Brain microvascular endothelial cell (primary cell): ENCODE results near the gene HMGCR.

Source experiments
- DNase-seq: peaks from one replicate; pipeline ENCODE4 v3.0.0-alpha.2; 2020
- H3K27ac ChIP-seq: fragments of 250-450 bp; sonication (Bioruptor Pico); 2 replicates; pipeline ENCODE4 v1.5.1; 2020; ENCODE audit warnings: mild to moderate bottlenecking, moderate library complexity
- H3K27me3 ChIP-seq: fragments of 250-450 bp; sonication (Bioruptor Pico); replicated peaks from 2 replicates; pipeline ENCODE4 v1.5.1; 2020; ENCODE audit warnings: mild to moderate bottlenecking
- H3K36me3 ChIP-seq: fragments of 250-450 bp; sonication (Bioruptor Pico); replicated peaks from 2 replicates; pipeline ENCODE4 v1.5.1; 2020; ENCODE audit warnings: mild to moderate bottlenecking
- H3K4me3 ChIP-seq: 2 replicates; pipeline ENCODE4 v1.5.1; 2011; ENCODE audit warnings: low read depth, mild to moderate bottlenecking, control low read depth, low read length, moderate library complexity
- CTCF ChIP-seq: IDR thresholded peaks from 2 replicates; pipeline ENCODE4 v1.5.1; 2011; ENCODE audit warnings: low read depth, mild to moderate bottlenecking, moderate library complexity, low read length, control low read depth, inconsistent platforms; ENCODE audit errors: missing control alignments
- in situ Hi-C: cut with HindIII; loops from 2 replicates; pipeline ENCODE4 v1.10.0; 2017; ENCODE audit warnings: low sequenced_read_pairs, low pct_ligation_motif_present

The HMGCR gene

GRCh38 chr5:75405296-75405695 lies 68.3 kb downstream of the HMGCR start:
- peak; percentile 9 for DNase-seq
- Histone ChIP-seq H3K36me3 (peaks cover 5% of the 10 kb centered on the region), H3K27me3 (no peaks in the 10 kb centered on the region), H3K4me3 (no peak overlapping the region), H3K27ac (no peak overlapping the region)
- in situ Hi-C loops: no loop called here
- TF ChIP-seq CTCF: no peak
